SK-N-SH treated with all-trans-retinoic acid at 6 μM for 48 hours (cell line): ENCODE measurements around the gene PKP4.

Experiments
- ATAC-seq: fragments of 200-7000 bp; cut with Tn5 transposase; 3 replicates; pipeline ENCODE4 v1.9.1; 2020; ENCODE audit warnings: mild to moderate bottlenecking, moderate library complexity
- BACH2 ChIP-seq: fragments of 250-450 bp; sonication (Bioruptor Pico); IDR thresholded peaks from 2 replicates; pipeline ENCODE4 v1.9.0; 2021; ENCODE audit warnings: mild to moderate bottlenecking, borderline replicate concordance
- CSDC2 ChIP-seq: fragments of 250-450 bp; sonication (Bioruptor Pico); IDR thresholded peaks from 2 replicates; pipeline ENCODE4 v1.5.0; 2020; ENCODE audit warnings: mild to moderate bottlenecking, moderate library complexity
- ESRRG ChIP-seq: fragments of 250-450 bp; sonication (Bioruptor Pico); IDR thresholded peaks from 2 replicates; pipeline ENCODE4 v1.6.1; 2021; ENCODE audit warnings: mild to moderate bottlenecking
- GLIS3 ChIP-seq: fragments of 250-450 bp; sonication (Bioruptor Pico); IDR thresholded peaks from 2 replicates; pipeline ENCODE4 v1.5.0; 2020; ENCODE audit warnings: mild to moderate bottlenecking, moderate library complexity
- ISL1 ChIP-seq: fragments of 250-450 bp; sonication (Bioruptor Pico); IDR thresholded peaks from 2 replicates; pipeline ENCODE4 v2.1.2; 2022; ENCODE audit warnings: mild to moderate bottlenecking, moderate library complexity
- OSR1 ChIP-seq: fragments of 250-450 bp; sonication (Bioruptor Pico); IDR thresholded peaks from 2 replicates; pipeline ENCODE4 v1.8.0; 2022; ENCODE audit warnings: moderate library complexity, mild to moderate bottlenecking, inconsistent platforms
- PATZ1 ChIP-seq: fragments of 250-450 bp; sonication (Bioruptor Pico); IDR thresholded peaks from 2 replicates; pipeline ENCODE4 v1.8.0; 2020; ENCODE audit warnings: mild to moderate bottlenecking, moderate library complexity, borderline replicate concordance
- PPARA ChIP-seq: fragments of 250-450 bp; sonication (Bioruptor Pico); IDR thresholded peaks from 2 replicates; pipeline ENCODE4 v1.5.0; 2020; ENCODE audit warnings: mild to moderate bottlenecking, borderline replicate concordance
- RARB ChIP-seq: fragments of 250-450 bp; sonication (Bioruptor Pico); IDR thresholded peaks from 2 replicates; pipeline ENCODE4 v1.8.0; 2021; ENCODE audit warnings: mild to moderate bottlenecking, moderate library complexity
- TCF4 ChIP-seq: fragments of 250-450 bp; sonication (Bioruptor Pico); IDR thresholded peaks from 2 replicates; pipeline ENCODE4 v1.8.0; 2021; ENCODE audit warnings: mild to moderate bottlenecking, moderate library complexity, borderline replicate concordance
- TOX ChIP-seq: fragments of 250-450 bp; sonication (Bioruptor Pico); IDR thresholded peaks from 2 replicates; pipeline ENCODE4 v1.8.0; 2021; ENCODE audit warnings: mild to moderate bottlenecking, moderate library complexity, borderline replicate concordance
- TSHZ2 ChIP-seq: fragments of 250-450 bp; sonication (Bioruptor Pico); IDR thresholded peaks from 2 replicates; pipeline ENCODE4 v1.5.0; 2020; ENCODE audit warnings: mild to moderate bottlenecking, moderate library complexity
- ZC3H10 ChIP-seq: fragments of 250-450 bp; sonication (Bioruptor Pico); IDR thresholded peaks from 2 replicates; pipeline ENCODE4 v1.5.1; 2021; ENCODE audit warnings: mild to moderate bottlenecking, moderate library complexity
- ZFP3 ChIP-seq: fragments of 250-450 bp; sonication (Bioruptor Pico); IDR thresholded peaks from 2 replicates; pipeline ENCODE4 v1.5.0; 2020; ENCODE audit warnings: mild to moderate bottlenecking, moderate library complexity
- ZFP30 ChIP-seq: fragments of 450-650 bp; formaldehyde crosslinking; IDR thresholded peaks from 2 replicates; pipeline ENCODE4 v1.5.0; 2022; ENCODE audit warnings: mild to moderate bottlenecking, moderate library complexity
- ZNF565 ChIP-seq: fragments of 450-650 bp; formaldehyde crosslinking; conservative IDR thresholded peaks from 2 replicates; pipeline ENCODE4 v1.5.0; 2020; ENCODE audit warnings: low read depth, mild to moderate bottlenecking, moderate library complexity
- ZNF8 ChIP-seq: fragments of 450-650 bp; formaldehyde crosslinking; IDR thresholded peaks from 2 replicates; pipeline ENCODE4 v1.5.0; 2020; ENCODE audit warnings: mild to moderate bottlenecking, moderate library complexity
- TF ChIP-seq, protein P1 (sequence below): fragments of 250-450 bp; sonication (Bioruptor Pico); IDR thresholded peaks from 2 replicates; pipeline ENCODE4 v1.5.1; 2020; ENCODE audit warnings: low read depth, mild to moderate bottlenecking, moderate library complexity
- TF ChIP-seq, protein P2 (sequence below): fragments of 250-450 bp; sonication (Bioruptor Pico); IDR thresholded peaks from 2 replicates; pipeline ENCODE4 v1.8.0; 2021; ENCODE audit warnings: low read depth, mild to moderate bottlenecking, moderate library complexity, borderline replicate concordance

The PKP4 gene

GRCh38 chr2:158539176-158540005 lies 82.6 kb downstream of the PKP4 start:
- TF ChIP-seq, protein P1, sequence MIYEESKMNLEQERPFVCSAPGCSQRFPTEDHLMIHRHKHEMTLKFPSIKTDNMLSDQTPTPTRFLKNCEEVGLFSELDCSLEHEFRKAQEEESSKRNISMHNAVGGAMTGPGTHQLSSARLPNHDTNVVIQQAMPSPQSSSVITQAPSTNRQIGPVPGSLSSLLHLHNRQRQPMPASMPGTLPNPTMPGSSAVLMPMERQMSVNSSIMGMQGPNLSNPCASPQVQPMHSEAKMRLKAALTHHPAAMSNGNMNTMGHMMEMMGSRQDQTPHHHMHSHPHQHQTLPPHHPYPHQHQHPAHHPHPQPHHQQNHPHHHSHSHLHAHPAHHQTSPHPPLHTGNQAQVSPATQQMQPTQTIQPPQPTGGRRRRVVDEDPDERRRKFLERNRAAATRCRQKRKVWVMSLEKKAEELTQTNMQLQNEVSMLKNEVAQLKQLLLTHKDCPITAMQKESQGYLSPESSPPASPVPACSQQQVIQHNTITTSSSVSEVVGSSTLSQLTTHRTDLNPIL: 0 out of 2 replicates have a peak, but pooled peaks have one; percentile 7
- TF ChIP-seq TSHZ2: peak; percentile 49; the same call in 1 of the 2 replicates
- TF ChIP-seq ZNF565 (CRISPR knock-in tag): no peak
- TF ChIP-seq BACH2 (CRISPR knock-in tag): no peak
- peak; percentile 50 for TF ChIP-seq ISL1 (CRISPR knock-in tag)
- 0 out of 2 replicates have a peak, but pooled peaks have one; percentile 16 for TF ChIP-seq ZFP3 (CRISPR knock-in tag)
- peak; percentile 68 for ATAC-seq

DNA sequence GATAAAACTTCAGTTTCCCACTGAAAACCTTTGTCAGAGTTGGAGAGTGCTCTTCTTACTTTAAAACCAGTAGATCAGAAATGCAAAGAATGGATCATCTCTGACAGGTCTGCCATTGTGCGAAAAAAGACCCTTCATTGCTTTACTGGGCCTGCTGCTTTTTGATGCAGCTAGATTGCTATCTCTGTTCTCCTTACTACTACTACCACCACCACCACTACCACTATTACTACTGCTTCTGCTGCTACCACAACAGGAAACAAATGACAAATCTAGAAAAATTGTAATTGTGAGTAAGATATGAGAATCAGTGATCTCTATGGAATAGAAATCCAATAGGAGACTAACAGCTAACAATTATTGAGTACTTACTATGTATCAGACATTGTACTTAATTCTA lies 85.8 kb downstream of the PKP4 start:
- ATAC-seq: no peak
- TF ChIP-seq TCF4 (CRISPR knock-in tag) (no peak), ISL1 (CRISPR knock-in tag) (no peak), ESRRG (CRISPR knock-in tag) (no peak), BACH2 (CRISPR knock-in tag) (no peak), TOX (CRISPR knock-in tag) (no peak), PATZ1 (no peak), RARB (no peak), ZFP3 (CRISPR knock-in tag) (no peak), PPARA (CRISPR knock-in tag) (no peak), GLIS3 (no peak), ZNF565 (CRISPR knock-in tag) (no peak), ZFP30 (CRISPR knock-in tag) (no peak)

- ATAC-seq: no peak
- no peak for TF ChIP-seq TCF4 (CRISPR knock-in tag)
- no peak for TF ChIP-seq ZFP30 (CRISPR knock-in tag)
- TF ChIP-seq GLIS3: no peak
- TF ChIP-seq, protein P1: no peak
- no peak for TF ChIP-seq PATZ1
- TF ChIP-seq TSHZ2: no peak
- no peak for TF ChIP-seq CSDC2 (CRISPR knock-in tag)
- TF ChIP-seq OSR1 (CRISPR knock-in tag): no peak
- no peak for TF ChIP-seq ZNF8 (CRISPR knock-in tag)
- no peak for TF ChIP-seq PPARA (CRISPR knock-in tag)
- TF ChIP-seq, protein P2, sequence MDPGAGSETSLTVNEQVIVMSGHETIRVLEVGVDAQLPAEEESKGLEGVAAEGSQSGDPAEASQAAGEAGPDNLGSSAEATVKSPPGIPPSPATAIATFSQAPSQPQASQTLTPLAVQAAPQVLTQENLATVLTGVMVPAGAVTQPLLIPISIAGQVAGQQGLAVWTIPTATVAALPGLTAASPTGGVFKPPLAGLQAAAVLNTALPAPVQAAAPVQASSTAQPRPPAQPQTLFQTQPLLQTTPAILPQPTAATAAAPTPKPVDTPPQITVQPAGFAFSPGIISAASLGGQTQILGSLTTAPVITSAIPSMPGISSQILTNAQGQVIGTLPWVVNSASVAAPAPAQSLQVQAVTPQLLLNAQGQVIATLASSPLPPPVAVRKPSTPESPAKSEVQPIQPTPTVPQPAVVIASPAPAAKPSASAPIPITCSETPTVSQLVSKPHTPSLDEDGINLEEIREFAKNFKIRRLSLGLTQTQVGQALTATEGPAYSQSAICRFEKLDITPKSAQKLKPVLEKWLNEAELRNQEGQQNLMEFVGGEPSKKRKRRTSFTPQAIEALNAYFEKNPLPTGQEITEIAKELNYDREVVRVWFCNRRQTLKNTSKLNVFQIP (CRISPR knock-in tag): no peak
- no peak for TF ChIP-seq ZC3H10
- no peak for TF ChIP-seq TOX (CRISPR knock-in tag)
- TF ChIP-seq, all 23 proteins: peak for 0
Measured at GRCh38 chr2:158543957-158544356, 87.2 kb downstream of the PKP4 start.
